Measurements from ENCODE around the gene C1orf105. TPM values are rescaled to one million over a fixed set of nuclear protein-coding genes. Genes with fewer than 3 reads are reported as not detected.

C1orf105 gene
- total and polyA plus RNA-seq, 3 donors from 2014 or later, result 15.1 to 60.8 (median 15.8) TPM

GRCh38 chr1:172377565-172377964 lies 42.9 kb upstream of the C1orf105 start:
- TF ChIP-seq CTCF (IDR thresholded peaks at IDR 0.05), result no peak
- no peak for TF ChIP-seq POLR2A (IDR thresholded peaks at IDR 0.05)
- H3K4me3 ChIP-seq, result no peak overlapping the region
- no peak for DNase-seq
- H3K9me3 ChIP-seq, result no peaks in the 10 kb centered on the region
- intact Hi-C loops (cut with DNase I; ENCODE audit: low total_unique reads), result no loop called here
- no peak overlapping the region for H3K27ac ChIP-seq
- no peaks in the 10 kb centered on the region for H3K27me3 ChIP-seq
- H3K4me1 ChIP-seq, result no peaks in the 10 kb centered on the region
- no peaks in the 10 kb centered on the region for H3K36me3 ChIP-seq (ENCODE audit: low read depth, missing control alignments)

- WGBS, 2 donors, result 66 to 77% methylated on average over 1 of the region's 1 CpG
- TF ChIP-seq POLR2A (IDR thresholded peaks at IDR 0.05), result no peak
- TF ChIP-seq CTCF (IDR thresholded peaks at IDR 0.05), result no peak
- Histone ChIP-seq H3K27ac (no peak overlapping the region), H3K36me3 (ENCODE audit: low read depth, missing control alignments) (no peaks in the 10 kb centered on the region), H3K27me3 (no peaks in the 10 kb centered on the region), H3K4me1 (no peaks in the 10 kb centered on the region), H3K9me3 (no peaks in the 10 kb centered on the region), H3K4me3 (no peak overlapping the region)
- DNase-seq, result no peak
- intact Hi-C loops (cut with DNase I; ENCODE audit: low total_unique reads), result no loop called here
Measured at GRCh38 chr1:172378109-172378760, 42.2 kb upstream of the C1orf105 start.

GRCh38 chr1:172380441-172381244 lies 39.8 kb upstream of the C1orf105 start:
- Histone ChIP-seq H3K4me1 (no peaks in the 10 kb centered on the region), H3K4me3 (no peak overlapping the region), H3K27me3 (no peaks in the 10 kb centered on the region), H3K36me3 (ENCODE audit: low read depth, missing control alignments) (no peaks in the 10 kb centered on the region), H3K9me3 (no peaks in the 10 kb centered on the region), H3K27ac (no peak overlapping the region)
- 61 to 65% methylated on average over 6 of the region's 6 CpGs for WGBS, 2 donors
- TF ChIP-seq POLR2A (IDR thresholded peaks at IDR 0.05) (no peak), CTCF (IDR thresholded peaks at IDR 0.05) (no peak)
- intact Hi-C loops (cut with DNase I; ENCODE audit: low total_unique reads), result no loop called here
- no peak for DNase-seq

- Histone ChIP-seq H3K4me1 (no peaks in the 10 kb centered on the region), H3K4me3 (no peak overlapping the region), H3K27me3 (no peaks in the 10 kb centered on the region), H3K27ac (no peak overlapping the region), H3K9me3 (no peaks in the 10 kb centered on the region), H3K36me3 (ENCODE audit: low read depth, missing control alignments) (no peaks in the 10 kb centered on the region)
- TF ChIP-seq POLR2A (IDR thresholded peaks at IDR 0.05), result no peak
- TF ChIP-seq CTCF (IDR thresholded peaks at IDR 0.05), result no peak
- DNase-seq, result no peak
- intact Hi-C loops (cut with DNase I; ENCODE audit: low total_unique reads), result no loop called here
- WGBS, 2 donors, result 88 to 89% methylated on average over 2 of the region's 2 CpGs
Measured at GRCh38 chr1:172381946-172382345, 38.5 kb upstream of the C1orf105 start.

Data from testis (tissue), 3 donors.